ENCODE results near the gene ARL2.

The ARL2 gene

DNA sequence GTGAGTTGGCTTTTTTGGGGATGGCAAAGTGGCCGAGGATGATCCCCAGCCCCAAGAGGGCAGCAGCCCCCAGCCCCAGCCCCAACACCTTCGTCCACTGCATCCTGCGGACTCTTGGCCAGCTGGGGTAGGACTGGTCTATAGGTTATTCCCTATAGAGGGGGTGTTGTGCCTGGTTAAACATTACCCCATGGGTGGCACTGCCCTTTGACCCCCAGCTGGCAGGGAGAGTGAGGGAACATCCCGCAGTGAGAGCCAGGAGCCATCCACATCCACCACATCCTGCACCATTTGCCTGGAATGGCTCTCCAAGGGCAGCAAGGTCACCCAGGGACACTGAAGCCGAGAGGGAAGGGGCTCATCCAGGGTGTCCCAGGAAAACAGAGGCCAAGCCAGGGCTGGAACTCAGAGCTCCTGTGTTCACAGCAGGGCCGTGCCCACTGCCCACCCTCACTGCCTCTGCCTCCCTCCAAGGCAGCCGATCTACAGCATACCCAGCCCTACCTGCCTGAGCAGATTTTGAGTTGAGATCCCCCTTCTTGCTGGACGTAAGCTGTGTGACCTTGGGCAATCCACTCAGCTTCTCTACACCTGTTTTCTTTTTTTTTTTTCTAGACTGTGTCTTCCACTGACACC is 44.6 kb downstream of the ARL2 start, which contains the start of gene NAALADL1:
Gene NAALADL1 (minus strand): TSS at position 135 of the 636 bp plus-strand sequence. CDS start 32 bp downstream, at position 103.
- Histone ChIP-seq H3K9me3 (replicated peaks; ENCODE audit: insufficient read depth, low read length) (no peaks in the 10 kb centered on the region), H4K20me1 (ENCODE audit: insufficient read depth, low read length) (no peaks in the 10 kb centered on the region), H3K9ac (ENCODE audit: low read length) (no peak within 1 kb of the TSS), H3K4me1 (ENCODE audit: low read length) (peaks cover 33% of the 10 kb centered on the region), H3K36me3 (replicated peaks; ENCODE audit: insufficient read depth, low read length) (no peaks in the 10 kb centered on the region), H3F3A (ENCODE audit: insufficient read depth, low read length) (peaks cover 11% of the 10 kb centered on the region), H3K4me3 (ENCODE audit: low read length) (no peak within 1 kb of the TSS), H3K79me2 (ENCODE audit: low read length) (no peaks in the 10 kb centered on the region), H3K4me2 (ENCODE audit: low read depth, low read length) (no peak within 1 kb of the TSS), H3K27ac (ENCODE audit: low read length) (no peak within 1 kb of the TSS), H2AFZ (ENCODE audit: low read length) (no peak within 1 kb of the TSS), H3K27me3 (replicated peaks; ENCODE audit: insufficient read depth, low read length) (no peaks in the 10 kb centered on the region), H3K9me2 (replicated peaks; ENCODE audit: insufficient read depth, low read length) (no peaks in the 10 kb centered on the region)
- DNase-seq = no peak
- no peak for TF ChIP-seq EZH2 (optimal IDR thresholded peaks at IDR 0.05; ENCODE audit: low read depth, low read length)
- no peak for TF ChIP-seq EZH2phosphoT487 (IDR thresholded peaks at IDR 0.05; ENCODE audit: low read length)
- TF ChIP-seq, protein P1, sequence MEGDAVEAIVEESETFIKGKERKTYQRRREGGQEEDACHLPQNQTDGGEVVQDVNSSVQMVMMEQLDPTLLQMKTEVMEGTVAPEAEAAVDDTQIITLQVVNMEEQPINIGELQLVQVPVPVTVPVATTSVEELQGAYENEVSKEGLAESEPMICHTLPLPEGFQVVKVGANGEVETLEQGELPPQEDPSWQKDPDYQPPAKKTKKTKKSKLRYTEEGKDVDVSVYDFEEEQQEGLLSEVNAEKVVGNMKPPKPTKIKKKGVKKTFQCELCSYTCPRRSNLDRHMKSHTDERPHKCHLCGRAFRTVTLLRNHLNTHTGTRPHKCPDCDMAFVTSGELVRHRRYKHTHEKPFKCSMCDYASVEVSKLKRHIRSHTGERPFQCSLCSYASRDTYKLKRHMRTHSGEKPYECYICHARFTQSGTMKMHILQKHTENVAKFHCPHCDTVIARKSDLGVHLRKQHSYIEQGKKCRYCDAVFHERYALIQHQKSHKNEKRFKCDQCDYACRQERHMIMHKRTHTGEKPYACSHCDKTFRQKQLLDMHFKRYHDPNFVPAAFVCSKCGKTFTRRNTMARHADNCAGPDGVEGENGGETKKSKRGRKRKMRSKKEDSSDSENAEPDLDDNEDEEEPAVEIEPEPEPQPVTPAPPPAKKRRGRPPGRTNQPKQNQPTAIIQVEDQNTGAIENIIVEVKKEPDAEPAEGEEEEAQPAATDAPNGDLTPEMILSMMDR (IDR thresholded peaks at IDR 0.05; ENCODE audit: low read length) = no peak

DNA sequence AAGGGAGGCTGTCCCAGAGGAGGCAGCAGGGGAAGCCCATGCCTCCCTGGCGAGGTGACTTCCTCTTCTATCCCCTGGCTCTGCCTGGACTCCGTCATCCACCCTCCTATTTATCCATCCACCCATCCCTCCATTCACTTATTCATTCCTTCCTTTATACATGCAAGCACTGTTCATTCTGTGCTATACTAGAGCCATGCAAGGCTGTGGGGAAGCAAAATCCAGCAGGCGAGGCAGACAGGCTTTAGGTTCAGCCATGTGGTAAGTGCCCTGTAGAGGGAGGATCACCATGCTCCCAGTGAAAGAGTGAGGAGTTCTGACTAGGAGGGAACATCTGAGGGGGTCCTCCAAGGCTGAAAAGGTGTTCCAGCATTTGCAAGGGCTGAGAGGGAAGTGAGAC is 45.6 kb downstream of the ARL2 start:
- Histone ChIP-seq H3K4me2 (ENCODE audit: low read depth, low read length) (no peak overlapping the region), H2AFZ (ENCODE audit: low read length) (no peak overlapping the region), H3F3A (ENCODE audit: insufficient read depth, low read length) (peaks cover 11% of the 10 kb centered on the region), H3K36me3 (replicated peaks; ENCODE audit: insufficient read depth, low read length) (no peaks in the 10 kb centered on the region), H3K9me2 (replicated peaks; ENCODE audit: insufficient read depth, low read length) (no peaks in the 10 kb centered on the region), H3K27me3 (replicated peaks; ENCODE audit: insufficient read depth, low read length) (no peaks in the 10 kb centered on the region), H3K9ac (ENCODE audit: low read length) (no peak overlapping the region), H3K4me3 (ENCODE audit: low read length) (no peak overlapping the region), H3K79me2 (ENCODE audit: low read length) (no peaks in the 10 kb centered on the region), H3K27ac (ENCODE audit: low read length) (no peak overlapping the region), H4K20me1 (ENCODE audit: insufficient read depth, low read length) (no peaks in the 10 kb centered on the region), H3K4me1 (ENCODE audit: low read length) (peaks cover 26% of the 10 kb centered on the region), H3K9me3 (replicated peaks; ENCODE audit: insufficient read depth, low read length) (no peaks in the 10 kb centered on the region)
- no peak for TF ChIP-seq EZH2phosphoT487 (IDR thresholded peaks at IDR 0.05; ENCODE audit: low read length)
- no peak for TF ChIP-seq EZH2 (optimal IDR thresholded peaks at IDR 0.05; ENCODE audit: low read depth, low read length)
- TF ChIP-seq, protein P1 (IDR thresholded peaks at IDR 0.05; ENCODE audit: low read length) = no peak
- no peak for DNase-seq

DNA sequence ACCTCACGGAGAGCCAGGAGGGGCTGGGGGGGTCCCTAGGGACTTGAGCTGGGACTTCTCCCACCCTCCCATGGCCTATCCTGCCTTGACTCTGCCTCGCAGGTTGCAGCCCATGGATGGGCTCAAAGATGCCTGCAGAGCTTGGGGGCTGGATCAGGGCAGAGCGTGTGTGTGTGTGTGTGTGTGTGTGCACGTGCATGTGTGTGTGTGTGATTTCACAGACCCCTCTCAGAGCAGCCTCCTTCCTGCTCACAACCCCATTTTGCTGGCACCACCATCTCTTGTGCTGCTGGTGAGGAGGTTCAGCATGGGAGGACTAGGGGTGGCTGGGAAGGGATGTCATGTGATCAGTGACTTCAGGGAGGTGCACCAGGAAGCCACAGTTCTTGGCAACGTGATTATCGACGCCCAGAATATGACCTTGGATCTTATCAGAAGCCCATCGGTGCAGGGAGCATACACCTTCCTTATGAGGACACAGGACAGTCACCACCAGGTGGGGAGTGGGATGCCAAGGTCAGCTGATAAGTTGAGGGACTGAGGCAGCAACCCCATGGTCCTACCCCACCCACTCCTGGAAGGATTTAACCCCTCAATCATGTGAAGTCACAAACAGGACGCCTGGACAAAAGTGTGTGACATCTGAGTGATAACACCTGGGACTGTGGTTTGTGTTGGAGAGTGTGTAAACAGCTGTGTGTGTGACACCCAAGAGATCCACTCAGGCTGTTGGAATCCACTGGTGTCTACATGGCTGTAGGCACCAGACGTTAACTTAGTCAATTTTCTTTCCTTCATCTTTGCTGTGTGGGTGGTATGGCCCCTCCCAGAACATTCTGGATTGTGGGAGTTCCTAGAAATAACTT is 46.2 kb downstream of the ARL2 start:
- Histone ChIP-seq H3K9ac (ENCODE audit: low read length) (no peak overlapping the region), H3K27ac (ENCODE audit: low read length) (no peak overlapping the region), H3K4me3 (ENCODE audit: low read length) (no peak overlapping the region), H3K4me2 (ENCODE audit: low read depth, low read length) (peak overlapping the region; percentile 60; the same call in 1 of the 2 replicates), H4K20me1 (ENCODE audit: insufficient read depth, low read length) (no peaks in the 10 kb centered on the region), H3K4me1 (ENCODE audit: low read length) (peaks cover 21% of the 10 kb centered on the region), H3K9me2 (replicated peaks; ENCODE audit: insufficient read depth, low read length) (no peaks in the 10 kb centered on the region), H3K9me3 (replicated peaks; ENCODE audit: insufficient read depth, low read length) (no peaks in the 10 kb centered on the region), H3K36me3 (replicated peaks; ENCODE audit: insufficient read depth, low read length) (no peaks in the 10 kb centered on the region), H3K79me2 (ENCODE audit: low read length) (no peaks in the 10 kb centered on the region), H3F3A (ENCODE audit: insufficient read depth, low read length) (peaks cover 11% of the 10 kb centered on the region), H2AFZ (ENCODE audit: low read length) (no peak overlapping the region), H3K27me3 (replicated peaks; ENCODE audit: insufficient read depth, low read length) (no peaks in the 10 kb centered on the region)
- TF ChIP-seq, protein P1 (IDR thresholded peaks at IDR 0.05; ENCODE audit: low read length) = no peak
- TF ChIP-seq EZH2phosphoT487 (IDR thresholded peaks at IDR 0.05; ENCODE audit: low read length) = no peak
- DNase-seq = no peak
